Middle frontal gyrus (tissue), 1 donor: ENCODE results near the gene EMP2.
"Not testable (repeated sequence)": the region's sequence is repeated elsewhere in the genome, so short reads cannot be mapped to it uniquely, and the experiment has no call there.

Experiments
- DNase-seq: peaks from one replicate; pipeline ENCODE4 v3.0.0-alpha.2; 2015; ENCODE audit warnings: low spot score; ENCODE audit errors: extremely low spot score

The EMP2 gene

GRCh38 chr16:10579965-10580882 lies at the start of gene EMP2:
EMP2 (minus strand) TSS chr16:10580598; CDS start chr16:10547617, 32,981 bp downstream.
- no peak for DNase-seq

- no peak for DNase-seq
These were observed 49.2 kb upstream of the EMP2 start for GRCh38 chr16:10629592-10629963.

GRCh38 chr16:10625595-10626357 lies 45.4 kb upstream of the EMP2 start:
- no peak for DNase-seq

GRCh38 chr16:10624527-10624926 lies 44.1 kb upstream of the EMP2 start:
- no peak for DNase-seq

GRCh38 chr16:10623059-10623458 lies 42.7 kb upstream of the EMP2 start:
- DNase-seq = no peak

- DNase-seq = no peak
These were observed 41.9 kb upstream of the EMP2 start for GRCh38 chr16:10622036-10622921.

- not testable (repeated sequence) for DNase-seq
These were observed 41.0 kb upstream of the EMP2 start for GRCh38 chr16:10621216-10621949.

- DNase-seq = no peak
These were observed 39.7 kb upstream of the EMP2 start for GRCh38 chr16:10620120-10620519.

- DNase-seq = no peak
These were observed 39.0 kb upstream of the EMP2 start for GRCh38 chr16:10619271-10619849.

GRCh38 chr16:10618710-10619209 lies 38.4 kb upstream of the EMP2 start:
- DNase-seq = no peak

- no peak for DNase-seq
These were observed 37.4 kb upstream of the EMP2 start for GRCh38 chr16:10617662-10618420.

GRCh38 chr16:10616756-10617640 lies 36.6 kb upstream of the EMP2 start:
- DNase-seq = no peak

- DNase-seq = no peak
These were observed 36.0 kb upstream of the EMP2 start for GRCh38 chr16:10616419-10616755.

GRCh38 chr16:10614685-10615084 lies 34.3 kb upstream of the EMP2 start:
- DNase-seq = no peak

GRCh38 chr16:10613785-10614485 lies 33.5 kb upstream of the EMP2 start:
- DNase-seq = no peak

- DNase-seq = no peak
These were observed 32.3 kb upstream of the EMP2 start for GRCh38 chr16:10612649-10613179.

- DNase-seq = no peak
These were observed 31.5 kb upstream of the EMP2 start for GRCh38 chr16:10611825-10612342.
